Keratinocyte (primary cell): ENCODE data around the gene ARHGEF35.
"Not testable (repeated sequence)": the region's sequence is repeated elsewhere in the genome, so short reads cannot be mapped to it uniquely, and the experiment has no call there.

Source experiments
- EZH2 ChIP-seq: IDR thresholded peaks from one replicate; pipeline ENCODE4 v1.6.1; 2012; ENCODE audit warnings: inconsistent platforms, mild to moderate bottlenecking, low read length, moderate library complexity
- TF ChIP-seq, protein P1 (sequence below), 3 experiments: IDR thresholded peaks in 1 of 3; conservative IDR thresholded peaks in 1 of 3; optimal IDR thresholded peaks in 1 of 3; 2 replicates in 2 of 3; 3 replicates in 1 of 3; pipeline versions ENCODE3 to v1.5.1; 2011; ENCODE audit warnings: low read length in 3 of 3, mild to moderate bottlenecking in 3 of 3, moderate library complexity in 2 of 3, control low read depth in 1 of 3, inconsistent platforms in 1 of 3; ENCODE audit not compliant: insufficient read depth in 2 of 3; ENCODE audit errors: extremely low read depth in 1 of 3

DNA sequence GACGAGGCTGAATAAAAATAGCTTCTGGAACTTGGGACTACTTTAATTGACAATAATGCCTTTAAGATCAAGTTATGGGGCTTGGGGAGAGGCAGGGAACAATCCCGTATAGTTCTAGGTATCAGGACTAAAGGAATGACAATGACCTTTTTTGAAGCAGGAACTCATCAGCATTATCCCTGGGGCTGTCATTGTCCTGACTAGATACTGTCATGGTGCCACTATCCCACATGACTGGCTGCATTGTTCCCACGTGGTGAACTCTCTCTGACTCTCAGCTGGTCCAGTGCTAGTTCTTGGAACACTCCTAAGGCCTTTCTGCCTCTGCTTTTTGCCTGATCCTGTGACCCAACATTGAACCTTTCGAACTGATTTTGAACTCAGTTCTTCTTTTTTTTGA lies 3.3 kb upstream of the ARHGEF35 start:
- TF ChIP-seq, protein P1, sequence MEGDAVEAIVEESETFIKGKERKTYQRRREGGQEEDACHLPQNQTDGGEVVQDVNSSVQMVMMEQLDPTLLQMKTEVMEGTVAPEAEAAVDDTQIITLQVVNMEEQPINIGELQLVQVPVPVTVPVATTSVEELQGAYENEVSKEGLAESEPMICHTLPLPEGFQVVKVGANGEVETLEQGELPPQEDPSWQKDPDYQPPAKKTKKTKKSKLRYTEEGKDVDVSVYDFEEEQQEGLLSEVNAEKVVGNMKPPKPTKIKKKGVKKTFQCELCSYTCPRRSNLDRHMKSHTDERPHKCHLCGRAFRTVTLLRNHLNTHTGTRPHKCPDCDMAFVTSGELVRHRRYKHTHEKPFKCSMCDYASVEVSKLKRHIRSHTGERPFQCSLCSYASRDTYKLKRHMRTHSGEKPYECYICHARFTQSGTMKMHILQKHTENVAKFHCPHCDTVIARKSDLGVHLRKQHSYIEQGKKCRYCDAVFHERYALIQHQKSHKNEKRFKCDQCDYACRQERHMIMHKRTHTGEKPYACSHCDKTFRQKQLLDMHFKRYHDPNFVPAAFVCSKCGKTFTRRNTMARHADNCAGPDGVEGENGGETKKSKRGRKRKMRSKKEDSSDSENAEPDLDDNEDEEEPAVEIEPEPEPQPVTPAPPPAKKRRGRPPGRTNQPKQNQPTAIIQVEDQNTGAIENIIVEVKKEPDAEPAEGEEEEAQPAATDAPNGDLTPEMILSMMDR (optimal IDR thresholded peaks at IDR 0.05 in 1 of 3, IDR thresholded peaks at IDR 0.05 in 1 of 3, conservative IDR thresholded peaks at IDR 0.05 in 1 of 3; ENCODE audit: extremely low read depth in 1 of 3, insufficient read depth in 2 of 3, low read length in 3 of 3): not testable (repeated sequence)
- not testable (repeated sequence) for TF ChIP-seq EZH2
